Caki2 (cell line): ENCODE data around the gene ISL2. TPM values are rescaled to one million over a fixed set of nuclear protein-coding genes. Genes with fewer than 3 reads are reported as not detected.

ENCODE experiments used
- DNase-seq: peaks from one replicate; pipeline ENCODE4 v3.0.0-alpha.2; 2015; ENCODE audit warnings: low read depth
- in situ Hi-C: cut with HindIII; loops from 2 replicates; pipeline ENCODE4 v1.10.0; 2016; ENCODE audit warnings: low sequenced_read_pairs, low pct_unique_long_range_greater_than_20kb, mixed read lengths
- total RNA-seq: library from RNA; depleted of rRNA; stranded (reverse); fragments of >200 nt; shearing (Covaris generic); gene quantifications from 2 replicates; pipeline ENCODE4 v1.2.3, GENCODE V29; 2014; ENCODE audit warnings: low replicate concordance

Gene ISL2
- total RNA-seq, 1 experiment from 2014 or later = 8.1 TPM

DNA sequence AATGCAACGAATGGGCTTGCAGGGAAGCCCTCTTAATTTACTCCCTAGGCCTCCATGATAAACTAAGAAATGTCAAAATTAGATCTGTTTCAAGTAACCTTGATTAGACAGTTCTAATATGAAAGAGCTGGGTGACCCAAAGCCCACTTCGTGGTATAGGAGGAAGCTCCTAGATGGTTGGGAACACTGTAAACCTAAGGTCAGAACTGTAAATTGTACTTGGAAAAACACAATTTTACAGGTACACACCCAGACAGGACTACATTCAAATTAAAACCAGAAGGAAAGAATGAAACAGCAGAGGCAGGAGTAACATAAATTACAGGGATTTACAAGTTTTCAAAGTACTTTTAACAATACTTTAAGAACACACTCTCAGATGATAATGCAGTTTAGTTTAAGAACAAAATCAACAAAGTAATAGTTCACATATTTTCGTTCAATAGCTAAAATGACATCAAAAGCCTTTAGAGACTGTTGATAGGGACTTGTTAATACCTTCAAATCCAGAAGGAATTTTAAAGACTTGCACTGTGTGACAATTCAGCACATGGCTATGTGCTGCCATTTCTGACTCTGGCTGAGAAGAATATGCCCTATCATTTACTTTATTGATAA, 18.4 kb downstream of the ISL2 start:
- DNase-seq = no peak
- in situ Hi-C loops = no loop called here

DNA sequence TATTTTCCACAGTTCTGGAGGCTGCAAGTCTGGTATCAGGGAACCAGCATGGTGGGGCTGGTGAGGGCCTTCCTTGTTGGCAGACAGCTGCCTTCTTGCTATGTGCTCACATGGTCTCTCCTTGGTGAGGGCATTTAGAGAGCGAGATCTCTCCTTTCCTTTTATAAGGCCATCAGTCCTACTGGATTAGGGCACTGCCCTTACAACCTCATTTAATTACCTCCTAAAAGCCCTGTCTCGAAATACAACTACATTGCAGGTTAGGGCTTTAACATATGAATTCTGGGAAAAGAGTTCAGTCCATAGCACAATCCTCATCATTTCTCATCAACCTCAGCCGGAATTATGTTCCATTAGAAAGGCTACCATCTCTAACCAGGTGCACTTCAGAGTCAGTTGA, 21.9 kb downstream of the ISL2 start:
- DNase-seq = no peak
- in situ Hi-C loops = no loop called here

DNA sequence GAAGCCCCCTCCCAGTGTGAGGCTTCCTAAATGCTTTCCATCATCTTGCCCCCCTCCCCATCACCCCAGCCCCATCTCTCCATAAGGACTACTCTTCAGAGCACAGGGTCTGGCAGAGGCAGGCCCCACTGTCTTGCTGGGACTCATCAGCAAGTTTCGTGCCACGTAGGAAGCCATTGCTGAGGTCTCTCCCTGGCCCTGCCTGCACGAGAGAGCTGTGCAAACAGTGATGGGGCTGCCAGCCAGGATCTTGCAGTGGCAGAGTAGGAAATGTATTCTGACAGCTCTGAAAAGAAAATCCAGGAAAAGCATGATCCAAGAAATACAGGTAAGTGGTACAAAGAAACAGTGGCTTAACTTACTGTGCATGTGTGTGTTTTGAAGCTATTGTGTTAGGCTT, 22.6 kb downstream of the ISL2 start:
- in situ Hi-C loops = no loop called here
- DNase-seq = no peak

DNA sequence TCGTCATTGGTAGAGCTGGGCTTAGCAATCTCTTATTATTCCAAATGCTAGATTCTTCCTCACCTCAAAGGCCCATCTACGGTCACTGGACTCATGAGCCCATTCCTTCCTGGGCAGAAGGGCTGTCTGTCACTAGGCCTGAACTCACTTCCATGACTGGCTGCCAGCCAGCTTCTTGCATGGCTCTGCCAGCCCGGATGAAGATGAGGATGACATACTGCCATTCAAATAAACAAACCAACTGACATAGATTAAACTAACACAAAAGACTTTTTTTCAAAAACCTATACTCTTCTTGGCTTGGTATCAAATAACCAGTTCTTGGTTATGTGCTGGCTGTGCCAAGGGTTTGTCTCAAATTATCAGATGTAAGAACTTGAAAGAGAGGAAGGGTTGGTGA, 23.8 kb downstream of the ISL2 start:
- in situ Hi-C loops = no loop called here
- no peak for DNase-seq

DNA sequence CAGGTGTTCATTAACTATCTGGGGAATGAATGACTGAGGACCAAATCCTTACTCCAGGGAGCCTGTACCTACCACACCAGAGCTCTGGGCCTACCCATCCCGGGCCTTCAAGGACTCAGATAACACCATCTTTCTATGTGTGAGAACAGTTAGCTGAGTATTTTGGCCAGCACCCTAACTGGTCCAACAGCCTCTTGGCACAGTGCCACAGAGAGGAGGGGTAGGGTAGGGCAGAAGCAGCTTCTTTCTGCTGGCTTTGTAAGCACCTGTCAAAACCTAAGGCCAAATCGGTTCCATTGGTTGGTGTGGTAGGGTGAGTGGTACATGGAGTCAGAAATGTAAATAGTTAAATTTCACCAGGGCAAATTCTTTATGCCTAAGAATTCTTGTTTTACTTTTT, 26.7 kb downstream of the ISL2 start:
- in situ Hi-C loops = no loop called here
- no peak for DNase-seq

DNA sequence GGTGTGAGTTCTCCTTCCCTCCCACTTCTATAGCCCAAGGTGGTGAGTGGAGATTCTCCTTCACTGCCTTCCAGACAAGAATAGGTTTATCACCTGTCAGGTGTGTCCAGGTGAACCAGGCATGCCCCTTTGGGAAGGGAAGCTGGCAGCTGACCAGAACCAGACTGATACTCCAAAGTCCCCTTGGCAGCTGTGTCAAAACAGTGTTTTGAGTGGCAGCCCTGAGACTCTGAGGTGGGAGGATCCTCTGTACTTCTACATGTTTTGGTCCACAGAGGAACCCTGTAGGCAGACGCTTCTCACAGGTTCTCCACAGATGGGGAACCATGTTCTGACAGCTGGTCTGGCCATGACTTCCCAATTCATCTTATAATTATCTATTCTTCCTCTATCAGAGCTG, 30.1 kb downstream of the ISL2 start:
- in situ Hi-C loops = no loop called here
- no peak for DNase-seq

DNA sequence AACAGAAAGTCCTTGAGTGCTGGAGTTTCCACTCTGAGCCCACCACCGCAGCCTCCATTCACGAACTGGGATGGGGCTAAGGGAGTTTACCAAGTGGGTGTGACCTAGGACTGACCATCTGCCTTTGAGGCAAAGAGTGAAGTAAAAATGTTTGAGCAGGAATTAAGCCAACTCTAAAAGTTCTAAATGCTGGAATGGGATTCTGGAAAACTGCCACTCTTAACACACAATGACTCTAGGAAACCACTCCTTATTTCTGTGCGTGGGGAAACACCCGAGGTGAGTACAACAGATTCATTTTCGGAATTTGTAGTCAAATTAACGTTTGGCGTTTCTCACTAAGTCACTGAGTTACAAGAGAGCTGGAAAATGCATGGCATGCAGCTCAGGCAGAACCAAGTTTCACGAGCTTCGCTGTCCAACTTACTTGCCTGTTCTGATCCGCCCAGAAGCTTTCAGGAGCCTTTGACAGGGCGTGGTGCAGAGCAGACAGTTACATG, 31.6 kb downstream of the ISL2 start:
- no peak for DNase-seq
- in situ Hi-C loops = no loop called here

DNA sequence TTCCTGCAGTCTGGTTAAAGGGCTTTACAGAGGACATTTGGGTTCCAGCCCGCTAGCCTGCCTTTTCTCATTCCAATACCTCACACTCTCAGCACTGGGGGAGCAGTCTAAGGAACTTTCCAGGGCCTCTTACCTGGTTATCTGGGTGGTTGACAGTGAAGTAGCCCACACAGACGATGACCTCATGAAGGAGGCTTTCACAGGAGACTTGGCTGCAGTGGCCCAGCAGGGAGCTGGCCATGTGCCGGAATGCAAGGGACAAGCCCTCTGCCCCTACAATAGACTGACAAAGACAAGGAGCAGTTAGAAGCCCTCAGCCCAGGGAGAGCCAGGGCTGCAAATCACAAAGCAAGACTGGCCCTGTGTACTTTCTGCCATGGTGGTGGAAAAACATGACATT, 39.5 kb downstream of the ISL2 start:
- in situ Hi-C loops = no loop called here
- DNase-seq = no peak

DNA sequence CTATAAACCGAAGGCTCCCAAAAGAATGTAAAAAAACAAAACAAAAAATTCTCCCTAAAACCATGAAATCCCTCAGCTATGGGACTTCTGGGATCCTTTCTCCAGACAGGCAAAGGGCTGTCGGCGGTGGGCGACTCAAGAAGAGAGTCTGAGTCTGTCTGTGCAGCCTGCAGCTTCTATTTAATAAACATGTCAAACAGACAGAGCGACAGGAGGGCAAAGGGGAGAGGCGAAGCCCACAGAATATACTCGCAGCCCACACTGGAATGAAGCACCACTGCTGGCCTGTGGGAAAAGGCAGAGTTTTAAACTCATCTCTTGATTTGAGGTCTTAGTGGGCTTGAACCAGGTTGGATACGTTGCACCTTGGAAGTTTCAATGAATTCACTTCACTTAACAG, 40.2 kb downstream of the ISL2 start:
- DNase-seq = no peak
- in situ Hi-C loops = no loop called here

DNA sequence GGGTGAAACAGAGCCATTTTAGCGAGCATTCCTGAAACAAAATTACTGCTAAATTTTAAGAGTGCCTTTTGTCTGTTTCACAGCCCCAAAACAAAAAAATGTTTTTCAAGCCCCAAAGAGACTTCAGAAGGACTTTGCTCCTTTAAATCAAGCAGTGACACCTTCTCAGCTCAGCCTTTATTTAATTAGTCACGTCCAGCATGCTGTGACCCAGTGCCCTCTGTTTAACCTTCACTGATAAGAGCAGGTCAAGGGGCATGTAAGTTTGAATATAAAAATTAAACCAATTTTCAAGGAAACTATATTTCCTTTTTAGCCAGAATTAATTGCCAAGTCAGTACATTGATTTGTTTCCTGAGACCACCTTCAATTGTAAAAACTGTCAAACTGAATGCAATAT, 40.6 kb downstream of the ISL2 start:
- in situ Hi-C loops = no loop called here
- DNase-seq = no peak

DNA sequence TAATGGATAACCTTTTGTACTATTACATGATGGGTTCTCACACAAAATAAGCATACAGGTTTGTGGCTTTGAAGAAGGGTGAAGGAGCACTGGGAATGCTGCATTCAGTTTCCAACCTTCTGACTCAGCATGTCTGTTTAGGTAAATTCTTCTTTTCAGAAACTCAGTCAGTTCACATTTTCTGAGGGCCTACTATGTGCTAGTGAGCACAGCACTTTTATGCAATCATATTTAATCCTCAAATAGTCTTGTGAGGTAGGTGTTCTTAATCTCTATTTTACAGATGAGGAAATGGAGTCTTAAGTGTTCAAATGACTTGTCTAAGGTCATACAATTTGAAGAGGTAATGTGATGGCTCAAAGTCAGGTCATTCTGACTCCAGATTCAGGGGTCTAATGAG, 41.2 kb downstream of the ISL2 start:
- in situ Hi-C loops = no loop called here
- no peak for DNase-seq

DNA sequence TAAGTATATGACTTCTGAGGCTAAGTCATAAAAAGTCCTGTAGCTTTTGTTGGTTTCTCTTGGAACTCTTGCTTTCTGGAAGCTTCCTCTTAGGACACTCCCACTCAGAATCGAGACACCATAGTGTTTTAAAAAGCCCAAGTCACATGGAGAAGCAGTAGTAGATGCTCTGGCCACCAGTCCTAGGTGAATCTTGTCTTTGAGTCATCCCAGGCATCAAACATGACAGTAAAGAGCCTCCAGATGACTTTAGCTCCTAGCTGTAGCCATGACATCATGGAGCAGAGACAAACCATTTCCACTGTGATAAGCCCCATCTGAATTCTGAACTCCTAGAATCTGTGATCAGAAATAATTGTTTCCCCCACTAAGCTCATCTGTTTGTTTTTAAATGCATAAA, 42.1 kb downstream of the ISL2 start:
- no peak for DNase-seq
- in situ Hi-C loops = no loop called here

DNA sequence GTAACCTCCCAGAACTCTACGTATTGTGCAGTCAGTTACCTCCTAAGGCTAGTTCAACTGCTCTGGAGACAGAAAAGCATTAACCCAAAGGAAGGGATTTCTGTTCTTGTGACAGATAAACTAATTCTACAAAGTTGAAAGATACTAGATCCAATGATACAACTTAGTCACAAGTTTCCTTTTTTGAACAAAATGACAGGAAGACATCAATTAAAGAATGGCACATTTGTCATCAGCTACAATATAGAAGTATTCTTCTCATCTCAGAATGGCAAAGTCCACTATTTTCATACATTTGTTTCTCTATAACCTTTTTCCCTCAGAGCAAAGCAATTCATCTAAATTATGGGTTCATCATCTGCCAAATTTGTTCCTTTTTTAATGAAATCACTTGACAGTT, 43.7 kb downstream of the ISL2 start:
- DNase-seq = no peak

DNA sequence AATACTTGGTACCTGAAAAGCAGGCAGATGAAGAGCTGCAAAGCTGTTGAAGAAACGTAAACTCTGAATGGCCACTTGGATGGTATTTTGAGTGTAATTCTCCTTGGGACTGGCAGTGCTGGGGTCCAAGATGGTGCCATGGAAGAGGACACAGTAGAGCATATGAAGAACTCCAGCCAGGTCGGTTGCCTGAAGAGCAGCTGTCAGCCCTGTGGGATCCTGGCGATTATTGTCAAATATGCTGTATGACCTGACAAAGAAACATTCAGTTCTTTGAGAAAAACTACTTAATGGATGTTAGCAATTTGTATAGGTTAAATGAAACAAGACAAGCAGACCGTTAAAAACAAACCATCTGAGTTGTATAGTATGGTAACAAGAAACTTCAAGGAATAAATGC, 44.8 kb downstream of the ISL2 start:
- in situ Hi-C loops = no loop called here
- no peak for DNase-seq

More for the DNA sequence above, 43.7 kb downstream of the ISL2 start:
- in situ Hi-C loops = no loop called here

DNA sequence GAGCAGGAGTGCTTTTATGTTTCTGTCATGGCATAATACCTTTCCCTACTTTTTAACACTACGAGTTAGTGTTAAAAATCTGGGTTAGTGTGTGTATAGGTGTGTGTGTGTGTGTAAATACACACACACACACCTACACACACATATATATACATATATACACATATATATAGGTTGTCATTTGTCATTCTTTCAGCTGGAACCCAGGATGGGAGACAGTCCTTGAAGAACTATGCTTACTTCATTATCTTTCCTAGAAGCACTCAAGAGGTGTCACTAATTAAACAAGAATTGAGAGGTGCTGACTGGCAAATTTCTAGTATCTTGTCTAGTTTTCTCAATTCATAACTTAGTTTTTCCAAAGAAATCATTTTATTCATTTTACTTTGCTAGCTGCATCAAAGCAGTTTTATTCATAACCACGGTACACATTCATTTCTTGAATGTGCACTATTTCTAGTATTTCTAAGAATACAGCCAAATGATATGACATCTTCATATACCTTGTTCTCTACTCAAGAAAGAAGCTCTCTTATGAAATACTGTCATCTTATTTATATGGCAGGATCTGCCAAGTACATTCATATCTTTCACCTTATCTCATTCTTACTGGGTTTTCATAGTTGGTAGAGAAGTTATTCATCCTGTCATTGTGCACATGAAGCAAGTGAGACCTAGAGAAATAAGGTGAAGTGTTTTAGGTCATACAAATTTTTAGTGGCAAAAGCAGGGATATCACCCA, 46.6 kb downstream of the ISL2 start:
- no peak for DNase-seq
- in situ Hi-C loops = no loop called here

DNA sequence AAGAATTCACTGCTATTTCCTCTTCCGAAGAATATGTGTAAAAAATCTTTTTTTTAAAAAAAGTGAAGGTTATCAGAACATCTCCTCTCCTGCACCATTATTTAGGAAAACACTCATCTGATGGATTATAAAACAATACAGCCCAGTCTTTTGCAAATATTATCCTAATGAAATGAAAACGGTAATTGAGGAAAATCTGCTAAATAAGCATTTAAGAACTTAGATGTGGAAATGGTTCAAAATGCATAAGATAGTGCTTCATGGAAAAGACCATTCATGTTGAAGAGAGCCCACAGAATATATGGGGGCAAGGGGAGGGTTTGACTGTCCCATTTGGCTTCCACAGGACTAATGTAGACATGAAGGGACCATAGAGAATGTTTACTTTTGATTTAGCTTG, 47.8 kb downstream of the ISL2 start:
- in situ Hi-C loops = no loop called here
- no peak for DNase-seq

DNA sequence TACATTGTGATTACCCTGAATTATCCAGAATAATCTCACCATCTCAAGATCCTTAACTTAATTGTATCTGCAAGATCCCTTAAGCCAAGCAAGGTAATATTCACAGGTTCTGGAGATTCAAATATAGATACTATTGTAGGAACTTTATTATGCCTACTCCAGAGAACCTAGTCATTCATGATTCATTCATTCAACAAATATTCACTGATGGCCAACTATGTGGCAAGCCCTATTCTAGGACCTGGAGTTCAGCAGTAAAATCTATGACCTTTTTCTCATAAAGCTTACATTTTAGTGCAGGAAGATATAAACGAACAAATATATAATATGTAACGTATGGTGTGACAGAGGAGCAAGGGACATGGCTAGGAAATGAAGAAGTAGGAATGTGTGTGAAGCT, 49.6 kb downstream of the ISL2 start:
- DNase-seq = no peak
- in situ Hi-C loops = no loop called here

DNA sequence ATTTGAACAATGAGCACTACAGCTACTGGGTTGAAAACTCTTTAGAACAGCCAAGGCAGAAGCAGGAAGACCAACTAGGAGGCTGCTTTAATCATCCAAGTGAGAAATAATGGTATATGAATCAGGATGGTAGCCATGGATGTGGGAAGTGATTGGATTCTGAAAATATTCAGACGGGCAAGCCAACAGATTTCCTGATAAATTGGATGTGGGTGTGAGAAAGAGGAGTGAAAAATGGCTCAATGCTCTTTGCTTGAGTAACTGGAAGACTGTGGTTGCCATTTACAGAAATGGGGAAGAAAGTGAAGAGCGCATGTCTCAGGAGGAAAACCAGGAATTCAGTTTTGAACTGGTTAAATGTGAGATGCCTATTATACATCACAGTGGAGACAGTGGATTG, 50.4 kb downstream of the ISL2 start:
- in situ Hi-C loops = no loop called here
- no peak for DNase-seq

DNA sequence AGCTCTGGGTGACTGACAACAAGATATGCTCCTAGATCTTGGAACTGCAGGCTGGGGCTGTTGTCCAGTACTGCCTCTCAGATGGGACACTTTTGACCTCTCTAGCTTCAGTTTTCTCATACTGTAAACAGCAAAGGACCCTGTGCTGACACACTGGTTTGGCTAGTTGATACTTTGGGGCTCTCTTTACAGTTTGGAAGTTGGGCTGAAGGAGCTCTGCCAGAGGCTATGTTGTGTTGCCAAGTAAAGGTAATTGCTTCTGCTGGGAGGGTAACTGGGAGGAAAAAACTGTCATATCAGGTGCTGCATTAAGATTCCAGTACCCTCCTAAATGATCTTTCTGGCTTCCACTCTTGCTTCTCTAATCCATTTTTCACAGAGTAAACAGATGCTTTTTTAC, 54.0 kb downstream of the ISL2 start:
- in situ Hi-C loops = no loop called here
- DNase-seq = no peak

DNA sequence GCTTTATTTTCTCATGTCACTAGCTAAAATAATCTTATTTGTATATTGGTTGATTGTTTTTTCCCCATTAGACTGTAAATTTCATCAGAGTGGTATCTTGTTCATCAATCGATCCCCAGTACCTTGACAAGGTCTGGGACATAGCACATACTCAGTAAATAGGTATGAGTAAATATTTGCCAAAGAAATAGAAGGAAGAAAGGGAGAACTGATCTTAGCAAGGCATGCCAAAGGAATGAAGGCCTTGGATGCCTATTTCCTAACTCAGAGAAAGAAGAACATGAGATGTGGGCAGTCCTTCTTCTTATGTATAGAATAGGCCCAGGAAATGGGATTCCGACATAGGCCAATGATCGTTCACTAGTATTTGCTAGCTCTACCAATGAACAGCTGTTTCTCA, 54.7 kb downstream of the ISL2 start:
- in situ Hi-C loops = no loop called here

More for the DNA sequence above, 54.7 kb downstream of the ISL2 start:
- DNase-seq = no peak
